H9 (cell line): ENCODE data around the gene ABCC11. TPM values are rescaled to one million over a fixed set of nuclear protein-coding genes. Genes with fewer than 3 reads are reported as not detected.

Experiments used
- DNase-seq: peaks from one replicate; pipeline ENCODE4 v3.0.0-alpha.2; 2017
- H2AFZ ChIP-seq: one replicate; pipeline ENCODE4 v1.6.1; 2013; ENCODE audit warnings: mild to moderate bottlenecking, low read length, control low read depth, moderate library complexity
- H2AK5ac ChIP-seq: 2 replicates; pipeline ENCODE4 v1.6.1; 2013; ENCODE audit warnings: low read length, control low read depth, mixed read lengths; ENCODE audit not compliant: insufficient read length
- H2BK120ac ChIP-seq: one replicate; pipeline ENCODE4 v1.6.1; 2013; ENCODE audit warnings: low read depth, mild to moderate bottlenecking, low read length, control low read depth, inconsistent platforms; ENCODE audit not compliant: poor library complexity, severe bottlenecking
- H2BK12ac ChIP-seq: 2 replicates; pipeline ENCODE4 v1.6.1; 2013; ENCODE audit warnings: low read length, control low read depth, mixed read lengths, low read depth; ENCODE audit not compliant: insufficient read length
- H2BK15ac ChIP-seq: 2 replicates; pipeline ENCODE4 v1.6.1; 2013; ENCODE audit warnings: low read depth, low read length, control low read depth
- H2BK20ac ChIP-seq: one replicate; pipeline ENCODE4 v1.6.1; 2013; ENCODE audit warnings: low read depth, mild to moderate bottlenecking, low read length, control low read depth, inconsistent platforms; ENCODE audit not compliant: poor library complexity, severe bottlenecking
- H2BK5ac ChIP-seq: 2 replicates; pipeline ENCODE4 v1.6.1; 2013; ENCODE audit warnings: low read length, control low read depth, mixed read lengths; ENCODE audit not compliant: insufficient read length
- H3K14ac ChIP-seq: 2 replicates; pipeline ENCODE4 v1.6.1; 2013; ENCODE audit warnings: low read length, control low read depth; ENCODE audit not compliant: insufficient read depth
- H3K18ac ChIP-seq: 2 replicates; pipeline ENCODE4 v1.6.1; 2013; ENCODE audit warnings: low read depth, mild to moderate bottlenecking, mixed read lengths, low read length, control low read depth; ENCODE audit not compliant: insufficient read length
- H3K23ac ChIP-seq: 2 replicates; pipeline ENCODE4 v1.6.1; 2013; ENCODE audit warnings: low read length, control low read depth, mixed read lengths, low read depth; ENCODE audit not compliant: insufficient read length
- H3K23me2 ChIP-seq: 2 replicates; pipeline ENCODE4 v1.6.1; 2013; ENCODE audit warnings: low read depth, mild to moderate bottlenecking, mixed read lengths, low read length, control low read depth; ENCODE audit not compliant: insufficient read length, poor library complexity, severe bottlenecking
- H3K27ac ChIP-seq: 2 replicates; pipeline ENCODE4 v1.5.1; 2013; ENCODE audit warnings: low read length, control low read depth, mixed read lengths, low read depth; ENCODE audit not compliant: insufficient read length
- H3K27me3 ChIP-seq: 2 replicates; pipeline ENCODE4 v1.6.1; 2013; ENCODE audit warnings: low read length, control low read depth, inconsistent platforms; ENCODE audit not compliant: insufficient read depth
- H3K4ac ChIP-seq: 2 replicates; pipeline ENCODE4 v1.6.1; 2013; ENCODE audit warnings: low read depth, mild to moderate bottlenecking, control low read depth, inconsistent platforms, low read length, moderate library complexity
- H3K4me1 ChIP-seq: 2 replicates; pipeline ENCODE4 v1.6.1; 2013; ENCODE audit warnings: low read length, control low read depth, inconsistent platforms; ENCODE audit not compliant: insufficient read depth
- H3K4me2 ChIP-seq: 2 replicates; pipeline ENCODE4 v1.6.1; 2013; ENCODE audit warnings: low read length, control low read depth, mixed read lengths; ENCODE audit not compliant: insufficient read length, insufficient read depth
- H3K56ac ChIP-seq: 2 replicates; pipeline ENCODE4 v1.6.1; 2013; ENCODE audit warnings: low read depth, mild to moderate bottlenecking, mixed read lengths, low read length, control low read depth; ENCODE audit not compliant: insufficient read length
- H3K79me1 ChIP-seq: 2 replicates; pipeline ENCODE4 v1.6.1; 2013; ENCODE audit warnings: low read depth, mild to moderate bottlenecking, moderate library complexity, low read length, control low read depth, inconsistent platforms; ENCODE audit not compliant: insufficient read depth, poor library complexity, severe bottlenecking
- H3K79me2 ChIP-seq: 2 replicates; pipeline ENCODE4 v1.6.1; 2013; ENCODE audit warnings: low read length, control low read depth, inconsistent platforms; ENCODE audit not compliant: insufficient read depth
- H3K9ac ChIP-seq: 2 replicates; pipeline ENCODE4 v1.6.1; 2013; ENCODE audit warnings: low read length, control low read depth, mixed read lengths; ENCODE audit not compliant: insufficient read length; ENCODE audit errors: extremely low read depth
- H3K9me3 ChIP-seq: one replicate; pipeline ENCODE4 v1.6.1; 2013; ENCODE audit warnings: low read depth, low read length, inconsistent platforms; ENCODE audit not compliant: control insufficient read depth
- H3T11ph ChIP-seq: one replicate; pipeline ENCODE4 v1.6.1; 2013; ENCODE audit warnings: mild to moderate bottlenecking, low read length, control low read depth, inconsistent platforms
- H4K20me1 ChIP-seq: one replicate; pipeline ENCODE4 v1.6.1; 2013; ENCODE audit not compliant: control insufficient read depth, insufficient read length, insufficient read depth
- H4K5ac ChIP-seq: 2 replicates; pipeline ENCODE4 v1.6.1; 2013; ENCODE audit warnings: low read depth, mild to moderate bottlenecking, mixed read lengths, low read length, control low read depth; ENCODE audit not compliant: insufficient read length
- H4K8ac ChIP-seq: replicated peaks from 2 replicates; pipeline ENCODE4 v1.6.1; 2013; ENCODE audit warnings: low read length, control low read depth, mixed read lengths, low read depth; ENCODE audit not compliant: insufficient read length
- H4K91ac ChIP-seq: 2 replicates; pipeline ENCODE4 v1.6.1; 2013; ENCODE audit warnings: low read depth, mild to moderate bottlenecking, moderate library complexity, mixed read lengths, low read length, control low read depth; ENCODE audit not compliant: insufficient read length
- H3K27ac Mint-ChIP-seq, 3 experiments: 2 replicates in 2 of 3; 3 replicates in 1 of 3; pipeline ENCODE4 v1.8.0; 2020 to 2021; ENCODE audit warnings: mixed read lengths in 3 of 3, mild to moderate bottlenecking in 1 of 3, moderate library complexity in 1 of 3
- H3K27me3 Mint-ChIP-seq: 2 replicates; pipeline ENCODE4 v1.8.0; 2021; ENCODE audit warnings: low read depth, mild to moderate bottlenecking, moderate library complexity, mixed read lengths
- H3K36me3 Mint-ChIP-seq, 3 experiments: 2 replicates in 2 of 3; 3 replicates in 1 of 3; pipeline ENCODE4 v1.8.0; 2020 to 2021; ENCODE audit warnings: low read depth in 3 of 3, mixed read lengths in 3 of 3; ENCODE audit not compliant: insufficient read depth in 1 of 3
- H3K4me1 Mint-ChIP-seq, 2 experiments: 2 replicates each; pipeline ENCODE4 v1.8.0; 2020; ENCODE audit warnings: mixed read lengths in 2 of 2
- H3K4me3 Mint-ChIP-seq, 2 experiments: 2 replicates in 1 of 2; 3 replicates in 1 of 2; pipeline ENCODE4 v1.8.0; 2020 to 2021; ENCODE audit warnings: mild to moderate bottlenecking in 2 of 2, mixed read lengths in 2 of 2, moderate library complexity in 1 of 2
- H3K9me3 Mint-ChIP-seq, 2 experiments: 2 replicates in 1 of 2; 3 replicates in 1 of 2; pipeline ENCODE4 v1.8.0; 2020; ENCODE audit warnings: mild to moderate bottlenecking in 2 of 2, mixed read lengths in 2 of 2, moderate library complexity in 1 of 2
- WGBS: extraction: QIAGEN DNeasy Blood & Tissue Kit; methylation state at CpG from one replicate; pipeline ENCODE4 v1.1.7; 2013; ENCODE audit warnings: missing lambda C conversion rate, low lambda C conversion rate, mixed read lengths; ENCODE audit not compliant: insufficient read length; ENCODE audit errors: extremely low coverage; 5-methylcytosine and 5-hydroxymethylcytosine counted together
- total RNA-seq: library from RNA; stranded (reverse); gene quantifications from 2 replicates; pipeline ENCODE4 v1.2.1, GENCODE V29; 2021
- TF ChIP-seq, protein P1 (sequence below): fragments of 200-600 bp; sonication (generic); conservative IDR thresholded peaks from 3 replicates; pipeline ENCODE4 v1.8.0; 2021; ENCODE audit warnings: antibody characterized with exemption, mild to moderate bottlenecking

The ABCC11 gene
- total RNA-seq, 1 experiment from 2014 or later, result 0.33 TPM

DNA sequence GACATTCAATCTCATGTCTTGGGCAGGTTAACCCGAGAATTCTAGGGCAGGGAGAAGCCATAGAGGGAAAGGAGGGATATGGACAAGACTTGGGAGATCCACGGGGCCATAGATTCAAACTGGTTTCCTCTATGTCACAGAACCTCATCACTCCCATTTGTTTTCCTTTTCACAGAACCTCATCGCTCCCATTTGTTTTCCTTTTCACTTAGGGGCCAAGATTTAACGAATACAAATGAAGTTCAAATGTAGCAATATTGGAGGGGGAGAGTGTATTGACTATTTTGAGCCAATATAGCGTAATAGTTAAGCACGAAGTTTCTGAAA lies 42.6 kb downstream of the ABCC11 start:
- no peak overlapping the region for H3K56ac ChIP-seq
- no CpG with 5 or more reads among the region's 6 CpGs for whole genome bisulfite sequencing
- H2AFZ ChIP-seq, result no peak overlapping the region
- H4K8ac ChIP-seq, result no peak overlapping the region
- H3K79me1 ChIP-seq, result no peaks in the 10 kb centered on the region
- H3K18ac ChIP-seq, result no peak overlapping the region
- no peak overlapping the region for H2BK5ac ChIP-seq
- no peak overlapping the region for H2BK20ac ChIP-seq
- H3K27me3 ChIP-seq, result no peaks in the 10 kb centered on the region
- Mint-ChIP-seq H3K27ac (no peak overlapping the region), H3K9me3 (no peaks in the 10 kb centered on the region), H3K27me3 (peaks cover 4% of the 10 kb centered on the region), H3K36me3 (no peaks in the 10 kb centered on the region; a peak in 1 of 7 replicates), H3K4me3 (no peak overlapping the region), H3K4me1 (peaks cover 0 to 5% of the 10 kb centered on the region in 2 experiments; a peak in 2 of 4 replicates)
- H2BK12ac ChIP-seq, result no peak overlapping the region
- H3K9ac ChIP-seq, result no peak overlapping the region
- no peak overlapping the region for H3K4ac ChIP-seq
- H2BK15ac ChIP-seq, result no peak overlapping the region
- H4K20me1 ChIP-seq, result no peaks in the 10 kb centered on the region
- no peaks in the 10 kb centered on the region for H3K79me2 ChIP-seq
- no peak overlapping the region for H4K5ac ChIP-seq
- no peak overlapping the region for H2BK120ac ChIP-seq
- no peaks in the 10 kb centered on the region for H3K23me2 ChIP-seq
- no peaks in the 10 kb centered on the region; the same call in 1 of the 2 replicates for H3K4me1 ChIP-seq
- H3K4me2 ChIP-seq, result no peak overlapping the region
- no peak overlapping the region for H3K14ac ChIP-seq
- no peak overlapping the region for H4K91ac ChIP-seq
- DNase-seq, result no peak
- no peaks in the 10 kb centered on the region for H3K9me3 ChIP-seq
- no peak overlapping the region for H3K27ac ChIP-seq
- no peak overlapping the region for H2AK5ac ChIP-seq
- no peak overlapping the region for H3T11ph ChIP-seq
- no peak overlapping the region for H3K23ac ChIP-seq
- TF ChIP-seq, protein P1, sequence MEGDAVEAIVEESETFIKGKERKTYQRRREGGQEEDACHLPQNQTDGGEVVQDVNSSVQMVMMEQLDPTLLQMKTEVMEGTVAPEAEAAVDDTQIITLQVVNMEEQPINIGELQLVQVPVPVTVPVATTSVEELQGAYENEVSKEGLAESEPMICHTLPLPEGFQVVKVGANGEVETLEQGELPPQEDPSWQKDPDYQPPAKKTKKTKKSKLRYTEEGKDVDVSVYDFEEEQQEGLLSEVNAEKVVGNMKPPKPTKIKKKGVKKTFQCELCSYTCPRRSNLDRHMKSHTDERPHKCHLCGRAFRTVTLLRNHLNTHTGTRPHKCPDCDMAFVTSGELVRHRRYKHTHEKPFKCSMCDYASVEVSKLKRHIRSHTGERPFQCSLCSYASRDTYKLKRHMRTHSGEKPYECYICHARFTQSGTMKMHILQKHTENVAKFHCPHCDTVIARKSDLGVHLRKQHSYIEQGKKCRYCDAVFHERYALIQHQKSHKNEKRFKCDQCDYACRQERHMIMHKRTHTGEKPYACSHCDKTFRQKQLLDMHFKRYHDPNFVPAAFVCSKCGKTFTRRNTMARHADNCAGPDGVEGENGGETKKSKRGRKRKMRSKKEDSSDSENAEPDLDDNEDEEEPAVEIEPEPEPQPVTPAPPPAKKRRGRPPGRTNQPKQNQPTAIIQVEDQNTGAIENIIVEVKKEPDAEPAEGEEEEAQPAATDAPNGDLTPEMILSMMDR, result no peak
